Endothelial cell of umbilical vein (primary cell): Measurements from ENCODE around the gene ANO6. TPM values are rescaled to one million over a fixed set of nuclear protein-coding genes. Genes with fewer than 3 reads are reported as not detected.
A peak's percentile ranks its signal among the peaks of the same experiment; 100 is the strongest.

ENCODE experiments used
- BruUV-seq: library from RNA; stranded (reverse); fragments of 400-500 nt; replicated peaks from 2 replicates; lab custom pipeline; 2021; lab: Mats Ljungman, UMichigan
- CTCF ChIA-PET: fragments of 300-600, 350-600 bp; sonication (Branson Sonifier 250); formaldehyde crosslinking; loops from one replicate; lab custom pipeline; 2021; ENCODE audit warnings: antibody characterized with exemption, inconsistent platforms; lab: Charles Lee
- POLR2A ChIA-PET: fragments of 300-600, 350-600 bp; sonication (Branson Sonifier 250); formaldehyde crosslinking; loops from one replicate; lab custom pipeline; 2021; ENCODE audit warnings: antibody characterized with exemption, inconsistent platforms; lab: Charles Lee
- DNase-seq: peaks from one replicate; pipeline ENCODE4 v3.0.0-alpha.2; 2011; ENCODE audit warnings: low read depth, low spot score
- FAIRE-seq: peaks from 2 replicates; lab custom pipeline; 2011; peaks lifted over from hg19 to GRCh38; lab: Jason Lieb, UNC
- H2AFZ ChIP-seq: 2 replicates; pipeline ENCODE4 v1.6.0; 2012; ENCODE audit warnings: low read depth, low read length, control low read depth, inconsistent platforms
- H3K27ac ChIP-seq: 2 replicates; pipeline ENCODE4 v1.5.1; 2011; ENCODE audit warnings: low read depth, mild to moderate bottlenecking, control low read depth, low read length, moderate library complexity; ENCODE audit not compliant: insufficient read depth
- H3K27me3 ChIP-seq, 2 experiments: 2 replicates each; pipeline versions ENCODE4 v1.6.0 to v1.6.1; 2011; ENCODE audit warnings: low read length in 2 of 2, mixed read lengths in 1 of 2; ENCODE audit not compliant: control insufficient read depth in 2 of 2, insufficient read depth in 2 of 2
- H3K36me3 ChIP-seq, 2 experiments: 2 replicates in 1 of 2; 3 replicates in 1 of 2; pipeline ENCODE4 v1.5.1; 2011; ENCODE audit warnings: low read length in 2 of 2, mild to moderate bottlenecking in 1 of 2, moderate library complexity in 1 of 2; ENCODE audit not compliant: control insufficient read depth in 2 of 2, insufficient read depth in 2 of 2; ENCODE audit errors: extremely low read depth in 1 of 2
- H3K4me1 ChIP-seq: 3 replicates; pipeline ENCODE4 v1.5.1; 2011; ENCODE audit warnings: mild to moderate bottlenecking, low read length; ENCODE audit not compliant: control insufficient read depth, insufficient read depth; ENCODE audit errors: extremely low read depth
- H3K4me2 ChIP-seq: 2 replicates; pipeline ENCODE4 v1.6.1; 2011; ENCODE audit warnings: low read length, control low read depth, mixed read lengths; ENCODE audit not compliant: insufficient read depth
- H3K4me3 ChIP-seq, 3 experiments: fragments of 200-600 bp in 1 of 3; sonication (generic), shearing (Covaris generic) in 1 of 3; replicated peaks in 1 of 3; 2 replicates each; pipeline ENCODE4 v1.5.1; 2011 to 2016; ENCODE audit warnings: control low read depth in 3 of 3, low read length in 3 of 3, mild to moderate bottlenecking in 2 of 3, inconsistent platforms in 1 of 3, low read depth in 1 of 3, moderate library complexity in 1 of 3; ENCODE audit not compliant: insufficient read depth in 1 of 3
- H3K79me2 ChIP-seq: 2 replicates; pipeline ENCODE4 v1.6.0; 2012; ENCODE audit warnings: low read length, inconsistent platforms; ENCODE audit not compliant: control insufficient read depth, insufficient read depth
- H3K9ac ChIP-seq: replicated peaks from 2 replicates; pipeline ENCODE3; 2011; ENCODE audit warnings: low read length, control low read depth; ENCODE audit not compliant: insufficient read depth; ENCODE audit errors: extremely low read depth
- H3K9me1 ChIP-seq: replicated peaks from 3 replicates; pipeline ENCODE4 v1.6.0; 2011; ENCODE audit warnings: mild to moderate bottlenecking, low read length; ENCODE audit not compliant: control insufficient read depth, insufficient read depth; ENCODE audit errors: extremely low read depth
- H3K9me3 ChIP-seq: replicated peaks from 2 replicates; pipeline ENCODE4 v1.5.1; 2012; ENCODE audit warnings: low read length, inconsistent platforms; ENCODE audit not compliant: control insufficient read depth, insufficient read depth
- H4K20me1 ChIP-seq: replicated peaks from 2 replicates; pipeline ENCODE3; 2011; ENCODE audit warnings: mild to moderate bottlenecking, low read length; ENCODE audit not compliant: control insufficient read depth, insufficient read depth; ENCODE audit errors: extremely low read depth
- EZH2 ChIP-seq: IDR thresholded peaks from 2 replicates; pipeline ENCODE4 v1.6.1; 2012; ENCODE audit warnings: borderline replicate concordance, low read depth, mild to moderate bottlenecking, moderate library complexity, low read length, inconsistent platforms; ENCODE audit not compliant: severe bottlenecking
- FOS ChIP-seq: IDR thresholded peaks from 2 replicates; pipeline ENCODE4 v1.6.1; 2011; ENCODE audit warnings: mild to moderate bottlenecking, low read length, moderate library complexity, borderline replicate concordance; ENCODE audit not compliant: insufficient read depth
- GATA2 ChIP-seq: IDR thresholded peaks from 2 replicates; pipeline ENCODE4 v1.7.0; 2011; ENCODE audit warnings: low read depth, mild to moderate bottlenecking, moderate library complexity, mixed read lengths, low read length; ENCODE audit not compliant: insufficient read length, insufficient read depth
- JUN ChIP-seq: IDR thresholded peaks from 2 replicates; pipeline ENCODE4 v1.6.1; 2011; ENCODE audit warnings: borderline replicate concordance, low read depth; ENCODE audit not compliant: insufficient read length, insufficient read depth
- MYC ChIP-seq: IDR thresholded peaks from one replicate; pipeline ENCODE4 v1.6.1; 2011; ENCODE audit warnings: mild to moderate bottlenecking, low read depth, low read length
- POLR2A ChIP-seq: IDR thresholded peaks from 2 replicates; pipeline ENCODE4 v1.6.1; 2012; ENCODE audit warnings: low read depth, mild to moderate bottlenecking, control low read depth, low read length
- POLR2AphosphoS5 ChIP-seq: IDR thresholded peaks from 2 replicates; pipeline ENCODE4 v1.6.1; 2012; ENCODE audit warnings: low read depth, mild to moderate bottlenecking, control low read depth, low read length, moderate library complexity; ENCODE audit not compliant: insufficient read depth
- dilution Hi-C: fragments of 300-500 bp; cut with MboI; formaldehyde crosslinking; loops from one replicate; pipeline ENCODE4 v1.15.0; 2019; ENCODE audit warnings: low sequenced_read_pairs; ENCODE audit not compliant: extremely low pct_ligation_motif_present
- intact Hi-C: fragments of 100-400 bp; cut with micrococcal nuclease; formaldehyde crosslinking; loops from one replicate; pipeline ENCODE4 v1.10.0; 2022
- polyA plus RNA-seq, 4 experiments: library from polyadenylated mRNA; depleted of rRNA in 3 of 4; stranded (reverse) in 3 of 4; unstranded in 1 of 4; fragments of >200 nt; gene quantifications; 2 replicates each; pipeline versions ENCODE4 v1.2.1 to v1.2.3, GENCODE V29; 2011 to 2012; ENCODE audit warnings: missing spikeins in 1 of 4
- total RNA-seq: library from RNA; stranded (reverse); gene quantifications from 2 replicates; pipeline ENCODE4 v1.2.3, GENCODE V29; 2021
- TF ChIP-seq, protein P1 (sequence below), 2 donors: IDR thresholded peaks; 1 replicate in 1 of 2; 2 replicates in 1 of 2; pipeline ENCODE4 v1.5.1; 2011; ENCODE audit warnings: low read length in 2 of 2, mild to moderate bottlenecking in 2 of 2, moderate library complexity in 2 of 2, control low read depth in 1 of 2, inconsistent platforms in 1 of 2, low read depth in 1 of 2; ENCODE audit not compliant: insufficient read depth in 1 of 2; ENCODE audit errors: extremely low read depth in 1 of 2

The ANO6 gene
- total and polyA plus RNA-seq, 2 donors (not counting 3 experiments of a cell fraction or from before 2014, with no cell fraction given): 21.3 to 67.6 TPM

DNA sequence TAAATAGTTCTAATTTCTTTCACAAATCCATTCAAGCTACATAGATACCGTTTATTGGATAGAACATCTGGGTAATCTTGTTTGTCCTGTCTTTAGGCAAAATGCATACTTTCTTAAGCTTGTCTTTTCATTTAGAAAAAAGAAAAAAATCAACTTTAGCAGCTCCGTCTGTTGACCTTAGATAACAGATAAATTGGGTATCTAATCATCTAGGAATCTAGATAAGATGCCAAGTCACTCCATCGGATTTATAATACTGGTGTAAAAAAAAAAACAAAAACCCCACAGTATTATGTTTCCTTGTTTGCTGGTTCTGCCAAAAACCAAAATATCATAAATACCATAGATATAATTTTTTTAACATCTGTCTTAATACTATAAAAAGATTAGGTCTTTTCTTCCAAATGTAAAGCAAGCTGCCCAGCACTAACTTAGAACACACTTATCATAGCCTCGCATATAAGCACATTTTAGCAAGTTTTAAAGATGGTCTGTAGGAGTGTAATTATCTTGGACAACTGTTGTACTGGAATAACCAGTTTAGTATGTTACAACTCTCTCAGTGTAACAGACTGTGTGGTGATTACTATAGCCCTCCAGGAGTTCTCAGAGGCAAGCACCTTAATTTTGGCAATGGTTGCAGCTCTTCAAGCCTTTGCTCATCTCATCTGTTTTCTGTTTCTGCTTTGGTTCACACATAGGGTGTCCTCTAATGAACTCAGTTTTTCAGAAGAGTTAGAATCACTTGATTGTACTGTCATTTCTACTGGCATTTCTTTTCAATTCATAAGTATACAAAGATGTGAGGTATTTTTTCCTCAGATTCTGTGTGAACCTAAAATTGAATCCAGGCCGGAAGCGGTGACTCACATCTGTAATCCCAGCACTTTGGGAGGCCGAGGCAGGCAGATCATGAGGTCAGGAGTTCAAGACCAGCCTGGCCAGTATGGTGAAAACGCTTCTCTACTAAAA, 83.1 kb downstream of the ANO6 start:
- POLR2A ChIA-PET: no interaction called here
- H3K27me3 ChIP-seq: no peaks in the 10 kb centered on the region
- dilution Hi-C loops: no loop called here
- H3K79me2 ChIP-seq: peaks cover 28% of the 10 kb centered on the region
- peak; percentile 70 for DNase-seq
- intact Hi-C loops: no loop called here
- H3K4me3 ChIP-seq: no peak overlapping the region
- no peaks in the 10 kb centered on the region for H3K9me3 ChIP-seq
- no peaks in the 10 kb centered on the region for H3K9me1 ChIP-seq
- CTCF ChIA-PET: interaction anchor here (0.9 to 1.6 kb wide), 9 partner anchors 9 to 129 kb away, joined by 3 to 8 read pairs (median 3); no protein-coding TSS in a partner anchor
- FAIRE-seq: no peak
- peak overlapping the region; percentile 8 for H3K27ac ChIP-seq
- no peak overlapping the region for H3K9ac ChIP-seq
- H3K4me2 ChIP-seq: peak overlapping the region; percentile 27
- no peak overlapping the region for H2AFZ ChIP-seq
- no peaks in the 10 kb centered on the region for H3K36me3 ChIP-seq
- no TSS peak for BruUV-seq
- peaks cover 36% of the 10 kb centered on the region for H3K4me1 ChIP-seq
- TF ChIP-seq POLR2AphosphoS5 (no peak), EZH2 (no peak), GATA2 (peak; percentile 8), JUN (peak; percentile 23), POLR2A (no peak), FOS (no peak), MYC (no peak)
- TF ChIP-seq, protein P1, sequence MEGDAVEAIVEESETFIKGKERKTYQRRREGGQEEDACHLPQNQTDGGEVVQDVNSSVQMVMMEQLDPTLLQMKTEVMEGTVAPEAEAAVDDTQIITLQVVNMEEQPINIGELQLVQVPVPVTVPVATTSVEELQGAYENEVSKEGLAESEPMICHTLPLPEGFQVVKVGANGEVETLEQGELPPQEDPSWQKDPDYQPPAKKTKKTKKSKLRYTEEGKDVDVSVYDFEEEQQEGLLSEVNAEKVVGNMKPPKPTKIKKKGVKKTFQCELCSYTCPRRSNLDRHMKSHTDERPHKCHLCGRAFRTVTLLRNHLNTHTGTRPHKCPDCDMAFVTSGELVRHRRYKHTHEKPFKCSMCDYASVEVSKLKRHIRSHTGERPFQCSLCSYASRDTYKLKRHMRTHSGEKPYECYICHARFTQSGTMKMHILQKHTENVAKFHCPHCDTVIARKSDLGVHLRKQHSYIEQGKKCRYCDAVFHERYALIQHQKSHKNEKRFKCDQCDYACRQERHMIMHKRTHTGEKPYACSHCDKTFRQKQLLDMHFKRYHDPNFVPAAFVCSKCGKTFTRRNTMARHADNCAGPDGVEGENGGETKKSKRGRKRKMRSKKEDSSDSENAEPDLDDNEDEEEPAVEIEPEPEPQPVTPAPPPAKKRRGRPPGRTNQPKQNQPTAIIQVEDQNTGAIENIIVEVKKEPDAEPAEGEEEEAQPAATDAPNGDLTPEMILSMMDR (IDR thresholded peaks at IDR 0.05; ENCODE audit: extremely low read depth in 1 of 2, insufficient read depth in 1 of 2, low read depth in 1 of 2, low read length in 2 of 2): no peak
- no peaks in the 10 kb centered on the region for H4K20me1 ChIP-seq
